H1 (cell line): ENCODE data around the gene UNC5B. TPM values are rescaled to one million over a fixed set of nuclear protein-coding genes. Genes with fewer than 3 reads are reported as not detected.

Experiments
- CTCF ChIA-PET: fragments of 300-600 bp; sonication (Branson Sonifier 250); formaldehyde crosslinking; loops from one replicate; lab custom pipeline; 2021; ENCODE audit not compliant: partially characterized antibody; lab: Charles Lee
- POLR2A ChIA-PET: fragments of 300-600 bp; sonication (Branson Sonifier 250); formaldehyde crosslinking; loops from one replicate; lab custom pipeline; 2021; ENCODE audit warnings: inconsistent platforms; ENCODE audit not compliant: partially characterized antibody; lab: Charles Lee
- DNase-seq, 2 experiments: peaks; one replicate each; pipeline versions ENCODE4 v3.0.0 to v3.0.0-alpha.2; 2010 to 2022; ENCODE audit warnings: low spot score in 2 of 2, low read depth in 1 of 2, mixed read lengths in 1 of 2
- FAIRE-seq: peaks from 2 replicates; lab custom pipeline; 2011; peaks lifted over from hg19 to GRCh38; lab: Jason Lieb, UNC
- H2AFZ ChIP-seq: 2 replicates; pipeline ENCODE4 v1.8.1; 2012; ENCODE audit warnings: low read length, inconsistent platforms
- H2AK5ac ChIP-seq: 2 replicates; pipeline ENCODE4 v1.6.1; 2013; ENCODE audit warnings: low read depth, low read length
- H2BK120ac ChIP-seq: replicated peaks from 2 replicates; pipeline ENCODE3; 2013; ENCODE audit warnings: low read depth, low read length, inconsistent platforms
- H2BK12ac ChIP-seq: 2 replicates; pipeline ENCODE4 v1.6.1; 2013; ENCODE audit warnings: low read depth, low read length
- H2BK15ac ChIP-seq: 2 replicates; pipeline ENCODE4 v1.6.1; 2013; ENCODE audit warnings: low read length
- H2BK20ac ChIP-seq: 2 replicates; pipeline ENCODE4 v1.6.1; 2013; ENCODE audit warnings: low read length
- H2BK5ac ChIP-seq: 2 replicates; pipeline ENCODE4 v1.6.1; 2013; ENCODE audit warnings: low read depth, low read length
- H3K14ac ChIP-seq: 2 replicates; pipeline ENCODE4 v1.6.1; 2013; ENCODE audit warnings: inconsistent platforms; ENCODE audit not compliant: insufficient read length
- H3K18ac ChIP-seq: 2 replicates; pipeline ENCODE4 v1.6.1; 2013; ENCODE audit warnings: low read length; ENCODE audit errors: extremely low read depth
- H3K23ac ChIP-seq: 2 replicates; pipeline ENCODE4 v1.6.1; 2013; ENCODE audit warnings: inconsistent platforms; ENCODE audit not compliant: insufficient read length
- H3K23me2 ChIP-seq: 2 replicates; pipeline ENCODE4 v1.6.1; 2013; ENCODE audit warnings: low read depth, low read length
- H3K27ac ChIP-seq: 2 replicates; pipeline ENCODE4 v1.6.1; 2011; ENCODE audit warnings: low read depth, low read length, inconsistent platforms
- H3K27me3 ChIP-seq, 4 experiments: replicated peaks in 1 of 4; 1 replicate in 1 of 4; 2 replicates in 3 of 4; pipeline versions ENCODE4 v1.6.1 to v1.8.1; 2011 to 2013; ENCODE audit warnings: low read length in 3 of 4, mild to moderate bottlenecking in 3 of 4, inconsistent platforms in 2 of 4, mixed read lengths in 2 of 4, moderate library complexity in 1 of 4; ENCODE audit not compliant: control insufficient read depth in 3 of 4, insufficient read depth in 3 of 4; ENCODE audit errors: extremely low read depth in 1 of 4
- H3K36me3 ChIP-seq, 4 experiments: 2 replicates each; pipeline versions ENCODE4 v1.6.1 to v1.8.1; 2011 to 2013; ENCODE audit warnings: mild to moderate bottlenecking in 4 of 4, low read length in 3 of 4, moderate library complexity in 2 of 4, control low read depth in 1 of 4, inconsistent platforms in 1 of 4; ENCODE audit not compliant: insufficient read depth in 4 of 4, control insufficient read depth in 2 of 4
- H3K4ac ChIP-seq: replicated peaks from 2 replicates; pipeline ENCODE3; 2013; ENCODE audit warnings: low read length, low read depth, mixed read lengths, inconsistent platforms; ENCODE audit not compliant: insufficient read length
- H3K4me1 ChIP-seq, 4 experiments: replicated peaks in 1 of 4; 1 replicate in 1 of 4; 2 replicates in 3 of 4; pipeline versions ENCODE4 v1.6.1 to v1.8.1; 2011 to 2013; ENCODE audit warnings: low read length in 3 of 4, inconsistent platforms in 2 of 4, mixed read lengths in 1 of 4; ENCODE audit not compliant: insufficient read depth in 4 of 4, control insufficient read depth in 3 of 4
- H3K4me2 ChIP-seq, 2 experiments: 2 replicates each; pipeline versions ENCODE4 v1.6.1 to v1.8.1; 2011 to 2013; ENCODE audit warnings: low read depth in 2 of 2, low read length in 2 of 2, control low read depth in 1 of 2, inconsistent platforms in 1 of 2, mild to moderate bottlenecking in 1 of 2; ENCODE audit not compliant: insufficient read depth in 1 of 2
- H3K4me3 ChIP-seq, 4 experiments: fragments of 200-600, 300-600 bp in 1 of 4; sonication (generic), shearing (Covaris generic), sonication (Bioruptor Twin) in 1 of 4; 2 replicates each; pipeline versions ENCODE4 v1.5.1 to v1.8.1; 2011 to 2016; ENCODE audit warnings: low read length in 4 of 4, low read depth in 3 of 4, control low read depth in 2 of 4, inconsistent platforms in 2 of 4, mild to moderate bottlenecking in 2 of 4, mixed read lengths in 1 of 4, moderate library complexity in 1 of 4; ENCODE audit not compliant: insufficient read depth in 2 of 4; ENCODE audit errors: extremely low read depth in 1 of 4
- H3K56ac ChIP-seq: replicated peaks from 2 replicates; pipeline ENCODE3; 2013; ENCODE audit warnings: low read depth, mild to moderate bottlenecking, mixed read lengths, low read length, inconsistent platforms; ENCODE audit not compliant: insufficient read length
- H3K79me1 ChIP-seq: 2 replicates; pipeline ENCODE4 v1.6.1; 2013; ENCODE audit warnings: low read depth, low read length, control low read depth
- H3K79me2 ChIP-seq, 2 experiments: 2 replicates each; pipeline versions ENCODE4 v1.6.1 to v1.8.1; 2012 to 2013; ENCODE audit warnings: low read length in 2 of 2, mild to moderate bottlenecking in 2 of 2, inconsistent platforms in 1 of 2; ENCODE audit not compliant: insufficient read depth in 2 of 2, control insufficient read depth in 1 of 2
- H3K9ac ChIP-seq, 4 experiments: replicated peaks in 1 of 4; 1 replicate in 1 of 4; 2 replicates in 3 of 4; pipeline versions ENCODE4 v1.6.1 to v1.8.1; 2011 to 2013; ENCODE audit warnings: low read depth in 3 of 4, low read length in 3 of 4, control low read depth in 2 of 4, mild to moderate bottlenecking in 2 of 4, moderate library complexity in 2 of 4, inconsistent platforms in 1 of 4; ENCODE audit errors: extremely low read depth in 1 of 4
- H3K9me3 ChIP-seq, 2 experiments: 2 replicates each; pipeline versions ENCODE4 v1.6.1 to v1.8.1; 2012 to 2013; ENCODE audit warnings: mild to moderate bottlenecking in 2 of 2, moderate library complexity in 2 of 2, control low read depth in 1 of 2, inconsistent platforms in 1 of 2, low read depth in 1 of 2, low read length in 1 of 2, mixed read lengths in 1 of 2; ENCODE audit not compliant: insufficient read depth in 2 of 2
- H4K20me1 ChIP-seq, 2 experiments: replicated peaks in 1 of 2; 2 replicates each; pipeline versions ENCODE3 to v1.8.1; 2011 to 2013; ENCODE audit warnings: inconsistent platforms in 2 of 2, low read length in 2 of 2, mild to moderate bottlenecking in 1 of 2; ENCODE audit not compliant: insufficient read depth in 2 of 2, control insufficient read depth in 1 of 2
- H4K5ac ChIP-seq: 2 replicates; pipeline ENCODE4 v1.6.1; 2013; ENCODE audit warnings: low read length, low read depth, mixed read lengths, inconsistent platforms; ENCODE audit not compliant: insufficient read length
- H4K8ac ChIP-seq: 2 replicates; pipeline ENCODE4 v1.8.0; 2013; ENCODE audit warnings: mild to moderate bottlenecking, moderate library complexity, low read length, inconsistent platforms; ENCODE audit not compliant: insufficient read depth; ENCODE audit errors: extremely low read depth
- H4K91ac ChIP-seq: replicated peaks from 2 replicates; pipeline ENCODE3; 2013; ENCODE audit warnings: low read length, mixed read lengths, inconsistent platforms; ENCODE audit not compliant: insufficient read length
- ATF3 ChIP-seq: IDR thresholded peaks from 2 replicates; pipeline ENCODE4 v1.6.1; 2011; ENCODE audit warnings: low read depth, mild to moderate bottlenecking, low read length; ENCODE audit not compliant: insufficient read depth
- CHD2 ChIP-seq: IDR thresholded peaks from 2 replicates; pipeline ENCODE4 v1.6.1; 2012; ENCODE audit warnings: low read length, improper control_type of control experiment
- CREB1 ChIP-seq: IDR thresholded peaks from 2 replicates; pipeline ENCODE4 v1.6.1; 2012; ENCODE audit warnings: inconsistent platforms
- FOSL1 ChIP-seq: IDR thresholded peaks from 2 replicates; pipeline ENCODE4 v1.6.1; 2011; ENCODE audit warnings: mild to moderate bottlenecking, low read depth, low read length, moderate library complexity; ENCODE audit not compliant: insufficient read depth
- GTF2F1 ChIP-seq: IDR thresholded peaks from 2 replicates; pipeline ENCODE4 v1.6.1; 2012; ENCODE audit warnings: low read depth, low read length, improper control_type of control experiment, borderline replicate concordance
- MAFK ChIP-seq: IDR thresholded peaks from 2 replicates; pipeline ENCODE4 v1.6.1; 2012; ENCODE audit warnings: low read depth, mild to moderate bottlenecking, improper control_type of control experiment, low read length
- RBBP5 ChIP-seq: IDR thresholded peaks from 2 replicates; pipeline ENCODE4 v1.7.1; 2012; ENCODE audit warnings: low read depth, mild to moderate bottlenecking, inconsistent platforms, low read length, moderate library complexity, borderline replicate concordance
- SIN3A ChIP-seq, 2 experiments: IDR thresholded peaks in 1 of 2; conservative IDR thresholded peaks in 1 of 2; 2 replicates each; pipeline ENCODE4 v1.6.1; 2011 to 2012; ENCODE audit warnings: low read length in 2 of 2, improper control_type of control experiment in 1 of 2, low read depth in 1 of 2, mild to moderate bottlenecking in 1 of 2
- SP2 ChIP-seq: IDR thresholded peaks from 2 replicates; pipeline ENCODE4 v1.6.1; 2012; ENCODE audit warnings: mild to moderate bottlenecking, low read length, inconsistent platforms
- TAF7 ChIP-seq: optimal IDR thresholded peaks from 2 replicates; pipeline ENCODE3; 2011; ENCODE audit warnings: low read depth, mild to moderate bottlenecking, inconsistent platforms, low read length, moderate library complexity, borderline replicate concordance
- WGBS, 2 experiments: shearing (Covaris generic) in 1 of 2; methylation state at CpG; one replicate each; pipeline versions ENCODE4 v1.1.6 to v1.1.7; 2013 to 2015; ENCODE audit warnings: low lambda C conversion rate in 2 of 2, mixed read lengths in 2 of 2, inconsistent platforms in 1 of 2, low coverage in 1 of 2, missing lambda C conversion rate in 1 of 2; ENCODE audit not compliant: insufficient replicate concordance in 2 of 2, insufficient coverage in 1 of 2, insufficient read length in 1 of 2; ENCODE audit errors: extremely low coverage in 1 of 2, missing lambda C conversion rate in 1 of 2; 5-methylcytosine and 5-hydroxymethylcytosine counted together
- polyA plus RNA-seq, 7 experiments: library from polyadenylated mRNA; depleted of rRNA in 3 of 7; stranded (reverse) in 5 of 7; unstranded in 2 of 7; fragments of >200 nt in 5 of 7; fragments of 200-250 nt in 2 of 7; gene quantifications; 1 replicate in 5 of 7; 2 replicates in 1 of 7; 4 replicates in 1 of 7; pipeline versions ENCODE4 v1.2.1 to v1.2.3, GENCODE V29; 2011 to 2013; ENCODE audit warnings: missing spikeins in 2 of 7, mixed read lengths in 2 of 7
- total RNA-seq: library from RNA; stranded (reverse); fragmentation: NEBNext Ultra II Directional; extraction: Animal tissue kit (Norgen Biotek cat#: 25700); gene quantifications from 2 replicates; pipeline ENCODE4 v1.2.1, GENCODE V29; 2021

UNC5B gene
- total and polyA plus RNA-seq, 2 of the 8 experiments (the other 6 are each of a cell fraction or from before 2014, with no cell fraction given), result 27.9 to 31.8 TPM

- Histone ChIP-seq H3K23me2 (0 out of 2 replicates have a peak, but pooled peaks cover 2% of the 10 kb centered on the region), H2AFZ (no peak overlapping the region), H2BK5ac (peak overlapping the region; percentile 95), H3K4me2 (peak overlapping the region; percentile 9 to 81; a peak in 3 of 4 replicates), H3K18ac (peak overlapping the region; percentile 97), H2BK120ac (no peak overlapping the region), H3K27me3 (no peaks in the 10 kb centered on the region), H3K14ac (no peak overlapping the region), H4K91ac (peak overlapping the region; percentile 54), H3K4me1 (peaks cover 12 to 48% (median 37%) of the 10 kb centered on the region in 4 experiments), H3K79me2 (peaks cover 0 to 28% of the 10 kb centered on the region in 2 experiments; a peak in 2 of 4 replicates), H3K56ac (no peak overlapping the region), H2BK12ac (peak overlapping the region; percentile 99; the same call in 1 of the 2 replicates), H3K9ac (no peak overlapping the region; a peak in 1 of 7 replicates), H4K8ac (no peak overlapping the region), H2BK15ac (0 out of 2 replicates have a peak overlapping the region, but pooled peaks have one; percentile 19), H3K23ac (no peak overlapping the region), H3K27ac (0 out of 2 replicates have a peak overlapping the region, but pooled peaks have one; percentile 4), H3K4me3 (0 out of 8 replicates have a peak overlapping the region, but pooled peaks of 1 of the 4 experiments have one; percentile 43), H4K5ac (no peak overlapping the region), H3K9me3 (no peaks in the 10 kb centered on the region), H4K20me1 (peaks cover 1 to 2% of the 10 kb centered on the region in 2 experiments), H3K79me1 (peaks cover 17% of the 10 kb centered on the region), H3K36me3 (no peaks in the 10 kb centered on the region; a peak in 1 of 8 replicates), H2BK20ac (peak overlapping the region; percentile 88; the same call in 1 of the 2 replicates), H3K4ac (no peak overlapping the region), H2AK5ac (peak overlapping the region; percentile 75; the same call in 1 of the 2 replicates)
- TF ChIP-seq RBBP5 (no peak), SIN3A (conservative IDR thresholded peaks at IDR 0.05 in 1 of 2, IDR thresholded peaks at IDR 0.05 in 1 of 2; ENCODE audit: low read depth in 1 of 2, low read length in 2 of 2) (no peak), MAFK (no peak), GTF2F1 (no peak), SP2 (no peak), CHD2 (no peak), ATF3 (no peak), FOSL1 (no peak), CREB1 (no peak), TAF7 (no peak)
- ChIA-PET POLR2A (interaction anchor here (0.8 to 6.8 kb wide), 4 partner anchors 9 to 279 kb away, joined by 3 to 45 read pairs (median 4); no protein-coding TSS in a partner anchor), CTCF (interaction anchor here (1.1 to 11.1 kb wide), 9 partner anchors 9 to 343 kb away, joined by 3 to 175 read pairs (median 35); no protein-coding TSS in a partner anchor)
- no peak for FAIRE-seq
- WGBS, 2 experiments, result 70% methylated on average over 11 of the region's 11 CpGs; no CpG with 5 or more reads in 1 of the 2 experiments
- no peak for DNase-seq
These were observed 56.4 kb downstream of the UNC5B start for GRCh38 chr10:71268758-71269157.
